GM21447 (cell line): ENCODE measurements around the gene SCUBE2.
"Not testable (repeated sequence)": the region's sequence is repeated elsewhere in the genome, so short reads cannot be mapped to it uniquely, and the experiment has no call there.

Experiments used
- ATAC-seq: cut with Tn5 transposase; IDR thresholded peaks from one replicate; pipeline ENCODE4 v1.9.1; 2021; ENCODE audit not compliant: unreplicated experiment

The SCUBE2 gene

GRCh38 chr11:9109858-9110731, 18.7 kb upstream of the SCUBE2 start:
- no peak for ATAC-seq

- ATAC-seq = no peak
Observed at GRCh38 chr11:9104580-9104979, 13.2 kb upstream of the SCUBE2 start.

GRCh38 chr11:9103542-9104276, 12.3 kb upstream of the SCUBE2 start:
- no peak for ATAC-seq

GRCh38 chr11:9099617-9100016, 8.2 kb upstream of the SCUBE2 start:
- ATAC-seq = no peak

GRCh38 chr11:9098455-9098854, 7.1 kb upstream of the SCUBE2 start:
- not testable (repeated sequence) for ATAC-seq

GRCh38 chr11:9097186-9097943, 6.0 kb upstream of the SCUBE2 start:
- ATAC-seq = not testable (repeated sequence)

GRCh38 chr11:9096427-9096826, 5.0 kb upstream of the SCUBE2 start:
- ATAC-seq = no peak

- ATAC-seq = no peak
Observed at GRCh38 chr11:9095421-9095820, 4.0 kb upstream of the SCUBE2 start.

- no peak for ATAC-seq
Observed at GRCh38 chr11:9094420-9094819, 3.0 kb upstream of the SCUBE2 start.

- no peak for ATAC-seq
Observed at GRCh38 chr11:9092853-9093778, 1.7 kb upstream of the SCUBE2 start.

GRCh38 chr11:9092072-9092471, 673 bp upstream of the SCUBE2 start:
- no peak for ATAC-seq

- ATAC-seq = no peak
Observed at GRCh38 chr11:9090488-9091043, 833 bp downstream of the SCUBE2 start.

- no peak for ATAC-seq
Observed at GRCh38 chr11:9089636-9090035, 1.8 kb downstream of the SCUBE2 start.

GRCh38 chr11:9089061-9089460, 2.3 kb downstream of the SCUBE2 start:
- ATAC-seq = no peak

GRCh38 chr11:9082575-9082974, 8.8 kb downstream of the SCUBE2 start:
- no peak for ATAC-seq

GRCh38 chr11:9081153-9081552, 10.2 kb downstream of the SCUBE2 start:
- no peak for ATAC-seq

GRCh38 chr11:9078113-9079086, 13.0 kb downstream of the SCUBE2 start:
- ATAC-seq = no peak

GRCh38 chr11:9077164-9077563, 14.2 kb downstream of the SCUBE2 start:
- no peak for ATAC-seq

- no peak for ATAC-seq
Observed at GRCh38 chr11:9076661-9077060, 14.7 kb downstream of the SCUBE2 start.
